Mesendoderm (in vitro differentiated cells): ENCODE results near the gene DNMT3A.

Source experiments
- DNase-seq: peaks from one replicate; pipeline ENCODE4 v3.0.0; 2013
- H2AK5ac ChIP-seq: 2 replicates; pipeline ENCODE4 v1.6.1; 2013; ENCODE audit warnings: low read length, inconsistent platforms
- H2BK120ac ChIP-seq: 2 replicates; pipeline ENCODE4 v1.6.1; 2013; ENCODE audit warnings: low read depth, mild to moderate bottlenecking, low read length, moderate library complexity, mixed read lengths
- H2BK15ac ChIP-seq: replicated peaks from 2 replicates; pipeline ENCODE4 v1.6.1; 2013; ENCODE audit warnings: low read depth, mild to moderate bottlenecking, moderate library complexity
- H2BK5ac ChIP-seq: 2 replicates; pipeline ENCODE4 v1.6.1; 2013; ENCODE audit warnings: low read length, inconsistent platforms
- H3K18ac ChIP-seq: 2 replicates; pipeline ENCODE4 v1.6.1; 2013; ENCODE audit warnings: mild to moderate bottlenecking, low read length, mixed read lengths
- H3K23ac ChIP-seq: one replicate; pipeline ENCODE4 v1.6.1; 2013; ENCODE audit warnings: low read length
- H3K27ac ChIP-seq: 2 replicates; pipeline ENCODE4 v1.5.1; 2013; ENCODE audit warnings: low read depth, mild to moderate bottlenecking, inconsistent platforms, low read length, moderate library complexity
- H3K27me3 ChIP-seq: 2 replicates; pipeline ENCODE4 v1.6.1; 2013; ENCODE audit warnings: low read length, control low read depth, mild to moderate bottlenecking, inconsistent platforms; ENCODE audit not compliant: insufficient read depth, poor library complexity
- H3K36me3 ChIP-seq: 2 replicates; pipeline ENCODE4 v1.6.1; 2013; ENCODE audit warnings: low read length, inconsistent platforms; ENCODE audit not compliant: control insufficient read depth, insufficient read depth
- H3K4ac ChIP-seq: one replicate; pipeline ENCODE4 v1.6.1; 2013; ENCODE audit warnings: low read depth, mild to moderate bottlenecking, low read length, moderate library complexity
- H3K4me1 ChIP-seq: 2 replicates; pipeline ENCODE4 v1.6.1; 2013; ENCODE audit warnings: low read depth, low read length, inconsistent platforms; ENCODE audit not compliant: control insufficient read depth
- H3K4me2 ChIP-seq: 2 replicates; pipeline ENCODE4 v1.6.1; 2013; ENCODE audit warnings: low read length
- H3K4me3 ChIP-seq: 2 replicates; pipeline ENCODE4 v1.5.1; 2013; ENCODE audit warnings: mild to moderate bottlenecking, low read length
- H3K56ac ChIP-seq: one replicate; pipeline ENCODE4 v1.6.1; 2013; ENCODE audit warnings: low read length
- H3K79me1 ChIP-seq: 2 replicates; pipeline ENCODE4 v1.6.1; 2013; ENCODE audit warnings: low read length, inconsistent platforms
- H3K79me2 ChIP-seq: 2 replicates; pipeline ENCODE4 v1.6.1; 2013; ENCODE audit warnings: mild to moderate bottlenecking, low read length; ENCODE audit not compliant: control insufficient read depth, insufficient read depth
- H3K9ac ChIP-seq: 2 replicates; pipeline ENCODE4 v1.6.1; 2013; ENCODE audit warnings: low read length, inconsistent platforms
- H4K5ac ChIP-seq: one replicate; pipeline ENCODE4 v1.6.1; 2013; ENCODE audit warnings: low read length
- H4K8ac ChIP-seq: one replicate; pipeline ENCODE4 v1.6.1; 2013; ENCODE audit warnings: low read depth, mild to moderate bottlenecking, control low read depth, low read length, moderate library complexity
- WGBS: extraction: QIAGEN DNeasy Blood & Tissue Kit; methylation state at CpG from one replicate; pipeline ENCODE4 v1.1.7; 2013; ENCODE audit warnings: low lambda C conversion rate, missing lambda C conversion rate; ENCODE audit not compliant: insufficient coverage; ENCODE audit errors: extremely low coverage; 5-methylcytosine and 5-hydroxymethylcytosine counted together

The DNMT3A gene

GRCh38 chr2:25358249-25358815 is 16.6 kb upstream of the DNMT3A start:
- Histone ChIP-seq H4K5ac (no peak overlapping the region), H3K79me1 (no peaks in the 10 kb centered on the region), H3K9ac (no peak overlapping the region), H3K4me1 (peaks cover 3% of the 10 kb centered on the region), H3K4me2 (no peak overlapping the region), H3K79me2 (no peaks in the 10 kb centered on the region), H3K27me3 (no peaks in the 10 kb centered on the region), H2BK120ac (no peak overlapping the region), H3K56ac (no peak overlapping the region), H2AK5ac (no peak overlapping the region), H2BK5ac (no peak overlapping the region), H3K36me3 (no peaks in the 10 kb centered on the region), H3K4me3 (no peak overlapping the region), H3K4ac (no peak overlapping the region), H3K27ac (no peak overlapping the region), H2BK15ac (no peak overlapping the region), H3K18ac (no peak overlapping the region), H4K8ac (no peak overlapping the region), H3K23ac (no peak overlapping the region)
- no peak for DNase-seq
- WGBS, result no CpG with 5 or more reads among the region's 6 CpGs

- Histone ChIP-seq H2AK5ac (no peak overlapping the region), H4K8ac (no peak overlapping the region), H4K5ac (no peak overlapping the region), H3K23ac (no peak overlapping the region), H3K4ac (no peak overlapping the region), H3K4me1 (no peaks in the 10 kb centered on the region), H3K27ac (no peak overlapping the region), H3K4me2 (no peak overlapping the region), H2BK120ac (no peak overlapping the region), H2BK5ac (no peak overlapping the region), H3K18ac (no peak overlapping the region), H3K9ac (no peak overlapping the region), H3K56ac (peak overlapping the region; percentile 47), H3K27me3 (no peaks in the 10 kb centered on the region), H3K79me2 (no peaks in the 10 kb centered on the region), H2BK15ac (no peak overlapping the region), H3K4me3 (no peak overlapping the region), H3K79me1 (no peaks in the 10 kb centered on the region), H3K36me3 (no peaks in the 10 kb centered on the region)
- no CpG with 5 or more reads among the region's 4 CpGs for WGBS
- no peak for DNase-seq
Measured at GRCh38 chr2:25356088-25356487, 14.4 kb upstream of the DNMT3A start.

GRCh38 chr2:25355270-25355669 is 13.5 kb upstream of the DNMT3A start:
- no peak overlapping the region for H2BK5ac ChIP-seq

GRCh38 chr2:25354116-25354515 is 12.4 kb upstream of the DNMT3A start:
- no peaks in the 10 kb centered on the region for H3K79me1 ChIP-seq
- H3K36me3 ChIP-seq, result no peaks in the 10 kb centered on the region
- H3K4me2 ChIP-seq, result no peak overlapping the region
- no peaks in the 10 kb centered on the region for H3K79me2 ChIP-seq
- H3K4ac ChIP-seq, result no peak overlapping the region
- no peak overlapping the region for H3K18ac ChIP-seq
- H3K23ac ChIP-seq, result no peak overlapping the region
- H3K27ac ChIP-seq, result no peak overlapping the region
- no peak overlapping the region for H2BK5ac ChIP-seq
- H3K56ac ChIP-seq, result no peak overlapping the region
- no peak overlapping the region for H2BK120ac ChIP-seq
- DNase-seq, result no peak
- H3K4me1 ChIP-seq, result no peaks in the 10 kb centered on the region
- H4K8ac ChIP-seq, result no peak overlapping the region
- H2BK15ac ChIP-seq, result no peak overlapping the region
- H2AK5ac ChIP-seq, result no peak overlapping the region
- no peak overlapping the region for H3K4me3 ChIP-seq
- H3K9ac ChIP-seq, result no peak overlapping the region
- no peaks in the 10 kb centered on the region for H3K27me3 ChIP-seq
- no peak overlapping the region for H4K5ac ChIP-seq
- WGBS, result no CpG with 5 or more reads among the region's 6 CpGs

More at GRCh38 chr2:25355270-25355669, 13.5 kb upstream of the DNMT3A start:
- Histone ChIP-seq H3K27me3 (no peaks in the 10 kb centered on the region), H3K4ac (no peak overlapping the region), H3K23ac (no peak overlapping the region), H4K5ac (no peak overlapping the region), H3K4me1 (no peaks in the 10 kb centered on the region), H3K27ac (no peak overlapping the region), H3K79me2 (no peaks in the 10 kb centered on the region), H2AK5ac (no peak overlapping the region), H3K18ac (no peak overlapping the region), H3K9ac (no peak overlapping the region), H2BK15ac (no peak overlapping the region), H2BK120ac (no peak overlapping the region), H4K8ac (no peak overlapping the region), H3K4me3 (no peak overlapping the region), H3K36me3 (no peaks in the 10 kb centered on the region), H3K56ac (no peak overlapping the region), H3K4me2 (no peak overlapping the region), H3K79me1 (no peaks in the 10 kb centered on the region)
- WGBS, result no CpG with 5 or more reads among the region's 8 CpGs
- no peak for DNase-seq

GRCh38 chr2:25349397-25349796 is 7.7 kb upstream of the DNMT3A start:
- DNase-seq, result peak; percentile 62
- no peak overlapping the region for H2AK5ac ChIP-seq
- no peak overlapping the region for H2BK15ac ChIP-seq
- no peak overlapping the region for H3K4me3 ChIP-seq
- no peaks in the 10 kb centered on the region for H3K27me3 ChIP-seq
- no peaks in the 10 kb centered on the region for H3K79me1 ChIP-seq
- no peak overlapping the region for H2BK5ac ChIP-seq
- H3K23ac ChIP-seq, result no peak overlapping the region
- H3K4me2 ChIP-seq, result no peak overlapping the region
- peaks cover 2% of the 10 kb centered on the region for H3K4me1 ChIP-seq
- no peak overlapping the region for H2BK120ac ChIP-seq
- H3K18ac ChIP-seq, result no peak overlapping the region
- H3K36me3 ChIP-seq, result no peaks in the 10 kb centered on the region
- H4K5ac ChIP-seq, result no peak overlapping the region
- H3K56ac ChIP-seq, result no peak overlapping the region
- WGBS, result no CpG with 5 or more reads among the region's 7 CpGs
- H3K79me2 ChIP-seq, result no peaks in the 10 kb centered on the region
- H3K4ac ChIP-seq, result no peak overlapping the region
- H4K8ac ChIP-seq, result no peak overlapping the region
- no peak overlapping the region for H3K9ac ChIP-seq
- no peak overlapping the region for H3K27ac ChIP-seq

- Histone ChIP-seq H3K4me2 (no peak overlapping the region), H2BK120ac (no peak overlapping the region), H2BK5ac (no peak overlapping the region), H3K4ac (no peak overlapping the region), H3K4me1 (peaks cover 2% of the 10 kb centered on the region), H2BK15ac (no peak overlapping the region), H3K23ac (no peak overlapping the region), H4K8ac (no peak overlapping the region), H3K79me2 (no peaks in the 10 kb centered on the region), H4K5ac (no peak overlapping the region), H3K27me3 (no peaks in the 10 kb centered on the region), H3K18ac (no peak overlapping the region), H3K56ac (no peak overlapping the region), H3K36me3 (no peaks in the 10 kb centered on the region), H3K79me1 (no peaks in the 10 kb centered on the region), H3K4me3 (no peak overlapping the region), H3K27ac (no peak overlapping the region), H3K9ac (no peak overlapping the region), H2AK5ac (no peak overlapping the region)
- DNase-seq, result no peak
- no CpG with 5 or more reads among the region's 2 CpGs for WGBS
Measured at GRCh38 chr2:25347846-25348245, 6.1 kb upstream of the DNMT3A start.
